KMS-11 (cell line): ENCODE results near the gene TSC22D3.

Experiments
- H2AFZ ChIP-seq: fragments of 200-600 bp; sonication (generic); 2 replicates; pipeline ENCODE4 v1.6.1; 2016; ENCODE audit warnings: antibody characterized with exemption, mixed run types, low read depth
- H3K27ac ChIP-seq: fragments of 200-600 bp; sonication (generic); 2 replicates; pipeline ENCODE4 v1.6.1; 2016; ENCODE audit warnings: mild to moderate bottlenecking, mixed run types
- H3K27me3 ChIP-seq: fragments of 200-600 bp; sonication (generic); 2 replicates; pipeline ENCODE4 v1.6.1; 2017; ENCODE audit warnings: mild to moderate bottlenecking, low read depth, mixed run types, moderate library complexity; ENCODE audit not compliant: insufficient read depth
- H3K36me3 ChIP-seq: fragments of 200-600 bp; sonication (generic); 2 replicates; pipeline ENCODE4 v1.6.1; 2017; ENCODE audit warnings: mild to moderate bottlenecking, mixed run types; ENCODE audit not compliant: insufficient read depth
- H3K4me1 ChIP-seq: fragments of 200-600 bp; sonication (generic); 2 replicates; pipeline ENCODE4 v1.6.1; 2016; ENCODE audit warnings: mild to moderate bottlenecking, low read depth, mixed run types; ENCODE audit not compliant: poor library complexity, severe bottlenecking
- H3K4me2 ChIP-seq: fragments of 200-600 bp; sonication (generic); 2 replicates; pipeline ENCODE4 v1.7.0; 2016; ENCODE audit warnings: mild to moderate bottlenecking, mixed run types
- H3K4me3 ChIP-seq: fragments of 200-600 bp; sonication (generic); IDR thresholded peaks from 2 replicates; pipeline ENCODE4 v1.6.1; 2017; ENCODE audit warnings: low read depth, low read length, mixed read lengths; ENCODE audit not compliant: insufficient read depth
- H3K79me2 ChIP-seq: fragments of 200-600 bp; sonication (generic); 2 replicates; pipeline ENCODE4 v1.6.1; 2016; ENCODE audit warnings: low read depth, mixed run types; ENCODE audit not compliant: insufficient read depth
- H3K9ac ChIP-seq: fragments of 200-600 bp; sonication (generic); 2 replicates; pipeline ENCODE4 v1.6.1; 2016; ENCODE audit warnings: mild to moderate bottlenecking, mixed run types
- H4K20me1 ChIP-seq: fragments of 200-600 bp; sonication (generic); 2 replicates; pipeline ENCODE4 v1.6.1; 2016; ENCODE audit warnings: mild to moderate bottlenecking, mixed run types; ENCODE audit not compliant: insufficient read depth
- CTCF ChIP-seq: fragments of 200-600 bp; sonication (generic); conservative IDR thresholded peaks from 2 replicates; pipeline ENCODE4 v1.6.1; 2017; ENCODE audit warnings: low read depth, mild to moderate bottlenecking, antibody characterized with exemption, low read length, moderate library complexity, mixed read lengths

The TSC22D3 gene

GRCh38 chrX:107748506-107748905 is 27.1 kb downstream of the TSC22D3 start:
- Histone ChIP-seq H4K20me1 (no peaks in the 10 kb centered on the region), H3K79me2 (no peaks in the 10 kb centered on the region), H3K27ac (no peak overlapping the region), H3K4me3 (no peak overlapping the region), H3K4me2 (no peak overlapping the region), H3K27me3 (no peaks in the 10 kb centered on the region), H2AFZ (no peak overlapping the region), H3K36me3 (no peaks in the 10 kb centered on the region), H3K9ac (no peak overlapping the region), H3K4me1 (no peaks in the 10 kb centered on the region)
- TF ChIP-seq CTCF = no peak

- no peak overlapping the region for H3K27ac ChIP-seq
- H4K20me1 ChIP-seq = no peaks in the 10 kb centered on the region
- H3K36me3 ChIP-seq = no peaks in the 10 kb centered on the region
- no peak overlapping the region for H3K9ac ChIP-seq
- H3K27me3 ChIP-seq = no peaks in the 10 kb centered on the region
- TF ChIP-seq CTCF = no peak
- H3K4me3 ChIP-seq = no peak overlapping the region
- no peak overlapping the region for H3K4me2 ChIP-seq
- H3K4me1 ChIP-seq = peaks cover 6% of the 10 kb centered on the region
- H2AFZ ChIP-seq = no peak overlapping the region
- H3K79me2 ChIP-seq = no peaks in the 10 kb centered on the region
These were observed 27.9 kb downstream of the TSC22D3 start for GRCh38 chrX:107747596-107748161.

DNA sequence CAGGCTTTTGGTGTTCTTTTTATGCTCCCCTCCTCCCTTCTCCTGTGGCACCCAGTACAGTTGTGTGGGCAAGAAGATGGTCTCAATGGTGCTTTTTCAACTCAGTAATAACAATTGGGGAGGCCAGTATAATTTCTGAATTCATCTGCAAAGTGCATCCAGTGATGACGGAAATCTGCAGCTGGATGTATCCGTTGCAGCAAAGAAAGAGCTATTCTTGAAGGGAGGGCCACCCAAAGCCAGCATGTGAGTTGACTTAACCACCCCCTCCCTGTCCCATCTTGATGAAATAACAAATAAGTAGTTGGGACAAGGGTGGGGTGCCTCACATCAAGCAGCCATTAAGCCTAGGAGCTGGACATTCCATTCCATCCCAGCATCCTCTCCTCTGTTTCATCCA is 30.7 kb downstream of the TSC22D3 start:
- peaks cover 21% of the 10 kb centered on the region for H3K4me1 ChIP-seq
- no peaks in the 10 kb centered on the region for H3K27me3 ChIP-seq
- H3K9ac ChIP-seq = no peak overlapping the region
- no peak overlapping the region for H2AFZ ChIP-seq
- no peak overlapping the region for H3K27ac ChIP-seq
- no peak overlapping the region for H3K4me3 ChIP-seq
- H4K20me1 ChIP-seq = no peaks in the 10 kb centered on the region
- no peak for TF ChIP-seq CTCF
- H3K36me3 ChIP-seq = no peaks in the 10 kb centered on the region
- H3K79me2 ChIP-seq = no peaks in the 10 kb centered on the region
- H3K4me2 ChIP-seq = no peak overlapping the region

DNA sequence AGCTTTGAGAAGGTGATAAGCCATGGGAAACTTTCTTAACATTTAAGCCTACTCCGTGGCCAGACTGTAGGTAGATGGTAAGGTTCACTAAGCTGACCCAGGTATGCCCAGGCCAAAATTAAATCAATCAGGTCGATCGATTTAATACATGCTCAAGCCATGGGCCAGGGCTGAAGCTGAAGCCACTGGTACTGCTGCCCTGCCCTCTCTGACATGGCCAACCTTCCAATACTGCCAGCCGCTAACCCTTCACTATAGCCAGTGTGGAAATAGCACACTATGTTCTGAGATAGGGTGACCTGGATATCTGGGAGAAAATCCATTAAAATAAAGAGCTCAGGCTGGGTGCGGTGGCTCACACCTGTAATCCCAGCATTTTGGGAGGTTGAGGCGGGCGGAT is 31.6 kb downstream of the TSC22D3 start:
- Histone ChIP-seq H4K20me1 (no peaks in the 10 kb centered on the region), H3K27ac (no peak overlapping the region), H3K79me2 (no peaks in the 10 kb centered on the region), H2AFZ (no peak overlapping the region), H3K4me1 (peaks cover 21% of the 10 kb centered on the region), H3K9ac (no peak overlapping the region), H3K27me3 (no peaks in the 10 kb centered on the region), H3K36me3 (no peaks in the 10 kb centered on the region), H3K4me3 (no peak overlapping the region), H3K4me2 (no peak overlapping the region)
- no peak for TF ChIP-seq CTCF
